HFFc6 (cell line): ENCODE results near the gene GPHN. TPM values are rescaled to one million over a fixed set of nuclear protein-coding genes. Genes with fewer than 3 reads are reported as not detected.

Experiments used
- DNase-seq: peaks from one replicate; pipeline ENCODE4 v3.0.0-alpha.2; 2018
- H3K27ac Mint-ChIP-seq: 2 replicates; pipeline ENCODE4 v1.8.0; 2020; ENCODE audit warnings: mild to moderate bottlenecking, mixed read lengths
- H3K27me3 Mint-ChIP-seq: 2 replicates; pipeline ENCODE4 v1.8.0; 2021; ENCODE audit warnings: mild to moderate bottlenecking, moderate library complexity, mixed read lengths; ENCODE audit not compliant: insufficient read depth
- H3K36me3 Mint-ChIP-seq: 2 replicates; pipeline ENCODE4 v1.8.0; 2021; ENCODE audit warnings: low read depth, mixed read lengths
- H3K4me1 Mint-ChIP-seq: 2 replicates; pipeline ENCODE4 v1.8.0; 2020; ENCODE audit warnings: low read depth, mixed read lengths
- H3K4me3 Mint-ChIP-seq: 2 replicates; pipeline ENCODE4 v1.8.0; 2020; ENCODE audit warnings: mild to moderate bottlenecking, moderate library complexity, mixed read lengths
- H3K9me3 Mint-ChIP-seq: 2 replicates; pipeline ENCODE4 v1.8.0; 2020; ENCODE audit warnings: mild to moderate bottlenecking, mixed read lengths
- CTCF ChIP-seq: fragments of 200-600 bp; sonication (generic); IDR thresholded peaks from 2 replicates; pipeline ENCODE4 v1.5.0; 2021; ENCODE audit warnings: antibody characterized with exemption, mild to moderate bottlenecking
- total RNA-seq, 6 experiments: library from RNA; stranded (reverse); fragmentation: NEBNext Ultra II Directional; extraction: Animal tissue kit (Norgen Biotek cat#: 25700); gene quantifications; 2 replicates in 1 of 6; 3 replicates in 5 of 6; pipeline ENCODE4 v1.2.3, GENCODE V29; 2021

GPHN gene
- total RNA-seq, 6 experiments from 2014 or later: 11.2 to 16.4 (median 15.0) TPM

DNA sequence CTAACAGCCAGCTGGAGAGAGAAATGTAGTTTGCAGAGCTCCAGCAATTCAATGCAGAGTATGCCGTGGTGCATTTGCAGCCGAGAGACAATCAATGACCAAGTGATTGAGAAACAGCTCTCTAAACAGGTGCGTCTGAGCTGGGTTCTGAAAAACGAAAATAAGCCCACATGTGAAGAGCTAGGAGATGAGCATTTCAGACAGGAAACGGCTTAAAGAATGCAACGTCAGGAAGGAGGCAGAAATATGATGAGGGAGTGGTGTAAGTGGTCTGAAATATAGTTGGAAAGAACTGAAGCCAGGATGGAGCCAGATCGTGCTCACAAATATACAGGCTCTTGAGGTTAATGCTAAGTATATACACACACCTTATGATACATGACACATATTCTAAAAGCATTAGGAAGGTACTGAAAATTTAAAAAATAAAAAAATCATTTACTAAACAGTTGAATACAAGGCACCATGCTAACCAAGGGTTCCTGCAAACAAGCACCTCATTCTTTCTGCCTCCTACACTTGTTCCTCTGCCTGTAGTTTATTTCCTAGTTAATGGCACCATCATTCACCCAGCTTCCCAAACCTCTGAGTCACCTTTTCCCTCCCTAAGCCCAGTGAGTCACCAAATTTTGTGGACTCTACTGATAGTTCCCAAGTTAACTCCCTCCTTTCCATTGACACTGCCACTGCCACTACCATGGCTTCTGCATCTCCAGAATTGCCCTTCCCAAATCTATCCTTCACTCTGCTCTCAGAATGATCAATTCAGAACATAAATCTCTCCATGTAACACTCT is 679.0 kb downstream of the GPHN start:
- Mint-ChIP-seq H3K4me1 (peaks cover 22% of the 10 kb centered on the region), H3K4me3 (no peak overlapping the region), H3K27ac (no peak overlapping the region), H3K9me3 (no peaks in the 10 kb centered on the region), H3K27me3 (peaks cover 3% of the 10 kb centered on the region; the same call in 1 of the 2 replicates), H3K36me3 (0 out of 2 replicates have a peak, but pooled peaks cover 8% of the 10 kb centered on the region)
- DNase-seq: peak; percentile 84
- no peak for TF ChIP-seq CTCF

- H3K9me3 Mint-ChIP-seq: no peaks in the 10 kb centered on the region
- no peak overlapping the region for H3K4me3 Mint-ChIP-seq
- no peak overlapping the region for H3K27ac Mint-ChIP-seq
- H3K36me3 Mint-ChIP-seq: 0 out of 2 replicates have a peak, but pooled peaks cover 8% of the 10 kb centered on the region
- DNase-seq: peak; percentile 62
- peaks cover 3% of the 10 kb centered on the region; the same call in 1 of the 2 replicates for H3K27me3 Mint-ChIP-seq
- H3K4me1 Mint-ChIP-seq: peaks cover 26% of the 10 kb centered on the region
- no peak for TF ChIP-seq CTCF
These were observed 679.9 kb downstream of the GPHN start for GRCh38 chr14:67187826-67188225.

- Mint-ChIP-seq H3K27ac (no peak overlapping the region), H3K9me3 (no peaks in the 10 kb centered on the region), H3K27me3 (peaks cover 3% of the 10 kb centered on the region; the same call in 1 of the 2 replicates), H3K4me3 (no peak overlapping the region), H3K36me3 (0 out of 2 replicates have a peak, but pooled peaks cover 8% of the 10 kb centered on the region), H3K4me1 (peaks cover 26% of the 10 kb centered on the region)
- no peak for TF ChIP-seq CTCF
- no peak for DNase-seq
These were observed 680.4 kb downstream of the GPHN start for GRCh38 chr14:67188326-67188725.

GRCh38 chr14:67191768-67192290 is 683.9 kb downstream of the GPHN start:
- Mint-ChIP-seq H3K4me1 (peaks cover 12% of the 10 kb centered on the region), H3K36me3 (no peaks in the 10 kb centered on the region), H3K27me3 (no peaks in the 10 kb centered on the region), H3K4me3 (no peak overlapping the region), H3K9me3 (no peaks in the 10 kb centered on the region), H3K27ac (no peak overlapping the region)
- DNase-seq: no peak
- TF ChIP-seq CTCF: no peak

GRCh38 chr14:67192366-67192765 is 684.4 kb downstream of the GPHN start:
- Mint-ChIP-seq H3K36me3 (no peaks in the 10 kb centered on the region), H3K27ac (no peak overlapping the region), H3K4me3 (no peak overlapping the region), H3K27me3 (peaks cover 1% of the 10 kb centered on the region; the same call in 1 of the 2 replicates), H3K9me3 (no peaks in the 10 kb centered on the region), H3K4me1 (peaks cover 12% of the 10 kb centered on the region)
- DNase-seq: no peak
- TF ChIP-seq CTCF: no peak
